ENCODE results near the gene CD28.
"Not testable (repeated sequence)": the region's sequence is repeated elsewhere in the genome, so short reads cannot be mapped to it uniquely, and the experiment has no call there.

Gene CD28

GRCh38 chr2:203687165-203687564, 19.3 kb upstream of the CD28 start:
- DNase-seq (ENCODE audit: low spot score): no peak

GRCh38 chr2:203688798-203689197, 17.6 kb upstream of the CD28 start:
- no peak for DNase-seq (ENCODE audit: low spot score)

GRCh38 chr2:203689426-203690116, 16.9 kb upstream of the CD28 start:
- no peak for DNase-seq (ENCODE audit: low spot score)

GRCh38 chr2:203690117-203690431, 16.4 kb upstream of the CD28 start:
- no peak for DNase-seq (ENCODE audit: low spot score)

GRCh38 chr2:203690441-203691047, 15.9 kb upstream of the CD28 start:
- no peak for DNase-seq (ENCODE audit: low spot score)

GRCh38 chr2:203691149-203691548, 15.3 kb upstream of the CD28 start:
- no peak for DNase-seq (ENCODE audit: low spot score)

GRCh38 chr2:203692031-203692710, 14.3 kb upstream of the CD28 start:
- no peak for DNase-seq (ENCODE audit: low spot score)

GRCh38 chr2:203693242-203693879, 13.1 kb upstream of the CD28 start:
- DNase-seq (ENCODE audit: low spot score): no peak

GRCh38 chr2:203694191-203694590, 12.2 kb upstream of the CD28 start:
- DNase-seq (ENCODE audit: low spot score): no peak

GRCh38 chr2:203697190-203697589, 9.2 kb upstream of the CD28 start:
- DNase-seq (ENCODE audit: low spot score): no peak

- DNase-seq (ENCODE audit: low spot score): not testable (repeated sequence)
Observed at GRCh38 chr2:203697763-203698162, 8.7 kb upstream of the CD28 start.

- DNase-seq (ENCODE audit: low spot score): not testable (repeated sequence)
Observed at GRCh38 chr2:203698410-203698809, 8.0 kb upstream of the CD28 start.

GRCh38 chr2:203704430-203704829, 2.0 kb upstream of the CD28 start:
- no peak for DNase-seq (ENCODE audit: low spot score)

GRCh38 chr2:203705178-203705577, 1.3 kb upstream of the CD28 start:
- no peak for DNase-seq (ENCODE audit: low spot score)

GRCh38 chr2:203707530-203707929, 1.1 kb downstream of the CD28 start:
- no peak for DNase-seq (ENCODE audit: low spot score)

GRCh38 chr2:203708846-203709396, 2.5 kb downstream of the CD28 start:
- no peak for DNase-seq (ENCODE audit: low spot score)

GRCh38 chr2:203709416-203710040, 3.1 kb downstream of the CD28 start:
- no peak for DNase-seq (ENCODE audit: low spot score)

GRCh38 chr2:203710226-203710625, 3.8 kb downstream of the CD28 start:
- DNase-seq (ENCODE audit: low spot score): no peak

GRCh38 chr2:203710952-203711351, 4.5 kb downstream of the CD28 start:
- DNase-seq (ENCODE audit: low spot score): no peak

- no peak for DNase-seq (ENCODE audit: low spot score)
Observed at GRCh38 chr2:203711399-203711798, 5.0 kb downstream of the CD28 start.

GRCh38 chr2:203713381-203713780, 6.9 kb downstream of the CD28 start:
- no peak for DNase-seq (ENCODE audit: low spot score)

GRCh38 chr2:203714112-203714511, 7.7 kb downstream of the CD28 start:
- DNase-seq (ENCODE audit: low spot score): no peak

All from SW480 (cell line).